HG03159 (cell line): ENCODE data around the gene ZNF33A.
"Not testable (repeated sequence)": the region's sequence is repeated elsewhere in the genome, so short reads cannot be mapped to it uniquely, and the experiment has no call there.

Experiments
- ATAC-seq: cut with Tn5 transposase; IDR thresholded peaks from one replicate; pipeline ENCODE4 v1.9.1; 2021; ENCODE audit warnings: mild to moderate bottlenecking, moderate library complexity; ENCODE audit not compliant: unreplicated experiment

The ZNF33A gene

DNA sequence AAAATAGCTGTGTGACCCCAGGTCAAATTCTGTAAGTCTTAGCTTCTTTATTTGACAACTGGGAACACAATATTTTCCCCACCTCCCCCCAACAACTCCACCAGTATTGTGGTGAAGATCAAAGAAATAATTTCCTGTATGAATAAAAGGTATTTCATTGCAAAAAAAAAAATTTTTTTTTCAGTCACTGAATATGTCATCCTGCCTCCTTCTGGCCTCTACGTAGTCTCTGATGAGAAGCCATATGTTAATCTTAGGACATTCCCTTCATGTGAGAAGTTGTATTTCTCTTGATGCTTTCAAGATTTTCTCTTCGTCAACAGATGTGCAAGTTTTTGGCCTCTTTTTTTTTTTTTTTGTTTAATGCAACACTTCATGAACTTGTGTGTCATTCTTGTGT is 33.0 kb downstream of the ZNF33A start:
- ATAC-seq: no peak

- ATAC-seq: no peak
These were observed 34.7 kb downstream of the ZNF33A start for GRCh38 chr10:38045129-38045528.

GRCh38 chr10:38047666-38048065 is 37.2 kb downstream of the ZNF33A start:
- no peak for ATAC-seq

- ATAC-seq: no peak
These were observed 39.7 kb downstream of the ZNF33A start for GRCh38 chr10:38050212-38050611.

DNA sequence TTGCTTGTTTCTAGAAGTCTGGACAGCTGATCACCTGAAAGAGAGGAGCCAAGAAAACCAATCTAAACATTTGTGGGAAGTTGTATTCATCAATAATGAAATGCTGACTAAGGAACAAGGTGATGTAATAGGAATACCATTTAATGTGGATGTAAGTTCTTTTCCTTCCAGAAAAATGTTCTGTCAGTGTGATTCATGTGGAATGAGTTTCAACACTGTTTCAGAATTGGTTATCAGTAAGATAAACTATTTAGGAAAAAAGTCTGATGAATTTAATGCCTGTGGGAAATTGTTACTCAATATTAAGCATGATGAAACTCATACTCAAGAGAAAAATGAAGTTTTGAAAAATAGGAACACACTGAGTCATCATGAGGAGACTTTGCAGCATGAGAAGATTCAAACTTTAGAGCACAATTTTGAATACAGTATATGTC is 43.9 kb downstream of the ZNF33A start:
- no peak for ATAC-seq

DNA sequence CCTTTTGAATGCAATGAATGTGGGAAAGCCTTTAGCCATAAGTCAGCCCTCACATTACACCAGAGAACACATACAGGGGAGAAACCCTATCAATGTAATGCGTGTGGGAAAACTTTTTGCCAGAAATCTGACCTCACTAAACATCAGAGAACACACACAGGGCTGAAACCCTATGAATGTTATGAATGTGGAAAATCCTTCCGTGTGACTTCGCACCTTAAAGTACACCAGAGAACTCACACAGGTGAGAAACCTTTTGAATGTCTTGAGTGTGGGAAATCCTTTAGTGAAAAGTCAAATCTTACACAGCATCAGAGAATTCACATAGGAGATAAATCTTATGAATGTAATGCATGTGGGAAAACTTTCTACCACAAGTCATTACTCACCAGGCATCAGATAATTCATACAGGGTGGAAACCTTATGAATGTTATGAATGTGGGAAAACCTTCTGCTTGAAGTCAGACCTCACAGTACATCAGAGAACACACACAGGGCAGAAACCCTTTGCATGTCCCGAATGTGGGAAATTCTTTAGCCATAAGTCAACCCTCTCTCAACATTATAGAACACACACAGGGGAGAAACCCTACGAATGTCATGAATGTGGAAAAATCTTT is 44.9 kb downstream of the ZNF33A start:
- not testable (repeated sequence) for ATAC-seq

DNA sequence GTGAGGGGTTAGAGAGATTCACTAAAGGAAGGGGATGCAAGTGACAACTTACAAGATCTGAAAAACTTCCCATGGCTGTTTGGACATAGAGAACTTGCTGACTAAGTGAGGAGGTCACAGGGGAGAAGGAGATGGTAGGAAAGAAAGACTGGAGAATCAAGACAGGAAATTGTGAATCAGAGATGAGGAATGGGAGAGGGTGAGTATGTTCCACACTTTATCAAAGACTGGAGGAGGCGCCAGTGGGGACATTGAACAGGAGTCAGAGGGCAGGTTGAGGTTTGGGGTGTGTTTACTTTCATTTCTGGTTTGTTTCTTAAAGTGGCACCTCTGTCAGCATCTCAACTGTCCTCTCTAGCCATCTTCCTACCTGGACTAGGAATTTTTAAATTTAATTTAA is 59.2 kb downstream of the ZNF33A start:
- not testable (repeated sequence) for ATAC-seq

- no peak for ATAC-seq
These were observed 60.0 kb downstream of the ZNF33A start for GRCh38 chr10:38070501-38070900.

GRCh38 chr10:38072552-38072951 is 62.1 kb downstream of the ZNF33A start:
- ATAC-seq: no peak

DNA sequence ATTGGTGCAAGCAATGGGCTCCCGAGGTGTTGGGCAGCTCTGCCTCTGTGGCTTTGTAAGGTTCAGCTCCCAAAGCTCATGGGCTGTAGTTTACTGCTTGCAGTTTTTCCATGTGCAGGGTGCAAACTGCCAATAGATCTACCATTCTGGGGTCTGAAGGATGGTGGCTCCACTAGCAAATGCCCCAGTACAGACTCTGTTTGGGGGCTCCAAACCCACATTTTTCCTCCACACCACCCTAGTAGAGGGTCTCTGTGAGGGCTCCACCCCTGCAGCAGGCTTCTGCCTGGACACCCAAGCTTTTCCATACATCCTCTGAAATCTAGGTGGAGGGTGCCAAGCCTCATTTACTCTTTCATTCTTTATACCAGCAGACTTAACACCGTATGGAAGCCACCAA is 66.2 kb downstream of the ZNF33A start:
- ATAC-seq: no peak

DNA sequence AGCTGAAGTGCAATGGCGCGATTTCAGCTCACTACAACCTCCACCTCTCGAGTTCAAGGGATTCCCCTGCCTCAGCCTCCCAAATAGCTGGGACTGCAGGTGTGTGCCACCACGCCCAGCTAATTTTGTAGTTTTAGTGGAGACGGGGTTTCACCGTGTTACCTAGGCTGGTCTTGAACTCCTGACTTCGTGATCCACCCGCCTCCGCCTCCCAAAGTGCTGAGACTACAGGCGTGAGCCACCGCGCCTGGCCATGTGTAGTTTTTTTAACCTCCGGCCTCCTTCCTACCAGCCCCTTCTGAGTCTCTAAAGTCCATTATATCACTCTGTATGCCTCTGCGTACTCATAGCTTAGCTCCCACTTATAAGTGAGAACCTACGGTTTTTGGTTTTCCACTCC is 82.8 kb downstream of the ZNF33A start:
- not testable (repeated sequence) for ATAC-seq

GRCh38 chr10:38093816-38094157 is 83.3 kb downstream of the ZNF33A start:
- peak; percentile 24 for ATAC-seq

DNA sequence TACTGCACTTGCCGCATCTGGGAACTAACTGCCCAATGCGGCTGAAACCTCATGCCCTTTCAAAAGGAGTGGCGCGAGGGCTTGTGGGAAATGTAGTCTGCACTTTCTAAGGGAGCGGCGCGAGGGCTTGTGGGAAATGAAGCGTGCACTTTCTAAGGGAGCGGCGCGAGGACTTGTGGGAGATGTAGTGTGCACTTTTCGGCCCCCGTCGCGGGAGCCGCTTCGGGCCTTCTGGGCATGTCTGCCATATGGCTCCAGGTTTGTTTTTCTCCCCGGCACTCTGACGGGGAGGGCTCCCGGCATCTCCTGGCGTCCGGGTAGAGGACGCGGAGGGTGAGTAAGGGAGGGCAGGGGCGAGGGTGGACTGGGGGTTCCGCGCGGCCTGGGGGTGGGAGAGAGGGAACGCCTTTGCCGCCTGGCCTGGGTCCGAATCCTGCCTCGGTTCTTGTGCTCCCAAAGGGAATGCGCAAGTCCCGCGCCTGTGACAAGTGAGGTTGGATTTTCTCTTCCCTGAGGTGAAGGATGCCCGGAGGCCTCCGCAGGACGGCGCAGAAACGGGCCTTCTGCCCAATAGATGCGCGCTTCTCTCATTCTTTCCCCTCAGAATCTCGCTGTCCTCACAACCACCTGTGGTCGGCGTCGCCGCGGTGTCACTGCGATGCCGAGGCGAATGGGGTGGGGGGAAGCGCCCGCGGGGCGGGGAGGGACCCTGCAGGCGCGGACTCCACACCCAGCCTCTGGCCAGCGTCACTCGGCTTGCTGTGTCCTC is 83.9 kb downstream of the ZNF33A start, which contains the start of gene ZNF37A:
Gene ZNF37A (plus strand): TSS at position 180 of the 769 bp plus-strand sequence. CDS start 2,281 bp downstream, outside the sequence.
- peak; percentile 98 for ATAC-seq

GRCh38 chr10:38094927-38095574 is 84.6 kb downstream of the ZNF33A start:
- ATAC-seq: no peak

- no peak for ATAC-seq
These were observed 92.4 kb downstream of the ZNF33A start for GRCh38 chr10:38102880-38103279.

DNA sequence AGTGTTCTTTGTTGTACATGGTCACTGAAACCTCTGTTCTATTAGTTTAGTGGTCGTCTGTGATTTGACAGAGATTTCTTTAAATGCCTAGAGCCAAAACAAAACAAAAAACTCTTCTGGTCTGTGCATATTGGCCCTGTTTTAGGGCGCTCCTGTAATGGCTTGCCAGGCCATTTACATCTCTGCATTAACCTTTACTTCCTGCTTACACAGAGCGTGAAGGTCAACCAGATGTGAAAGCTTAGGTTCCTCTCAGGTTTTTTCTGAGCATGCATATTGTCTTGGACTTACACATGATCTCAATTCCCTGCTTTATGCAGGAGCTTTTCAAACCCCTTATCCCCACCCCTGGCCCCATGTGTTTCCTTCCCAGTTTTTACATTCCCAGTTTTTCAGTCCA is 93.3 kb downstream of the ZNF33A start:
- ATAC-seq: no peak

- no peak for ATAC-seq
These were observed 101.7 kb downstream of the ZNF33A start for GRCh38 chr10:38112159-38112558.
